Naive B cell (primary cell): ENCODE results near the gene SSUH2. TPM values are rescaled to one million over a fixed set of nuclear protein-coding genes. Genes with fewer than 3 reads are reported as not detected.

Source experiments
- ATAC-seq, 2 donors: fragments of 150-1000 bp; cut with Tn5 transposase; 2 replicates each; pipeline ENCODE4 v1.10.0; 2021; ENCODE audit warnings: low read depth in 2 of 2, mild to moderate bottlenecking in 2 of 2, moderate library complexity in 2 of 2
- DNase-seq: peaks from one replicate; pipeline ENCODE4 v3.0.0; 2022
- H3K27ac Mint-ChIP-seq, 6 donors: one replicate each; pipeline ENCODE4 v1.8.0; 2020 to 2022; ENCODE audit warnings: mild to moderate bottlenecking in 6 of 6, mixed read lengths in 6 of 6, moderate library complexity in 5 of 6, inconsistent platforms in 2 of 6
- H3K27me3 Mint-ChIP-seq, 3 donors: one replicate each; pipeline ENCODE4 v1.8.0; 2021 to 2022; ENCODE audit warnings: mixed read lengths in 3 of 3, mild to moderate bottlenecking in 1 of 3
- H3K36me3 Mint-ChIP-seq, 2 donors: one replicate each; pipeline ENCODE4 v1.8.0; 2020 to 2022; ENCODE audit warnings: mixed read lengths in 2 of 2, inconsistent platforms in 1 of 2, mild to moderate bottlenecking in 1 of 2
- H3K4me1 Mint-ChIP-seq, 3 donors: one replicate each; pipeline ENCODE4 v1.8.0; 2020 to 2022; ENCODE audit warnings: mixed read lengths in 3 of 3, inconsistent platforms in 1 of 3, mild to moderate bottlenecking in 1 of 3, moderate library complexity in 1 of 3
- H3K4me3 Mint-ChIP-seq, 8 donors: one replicate each; pipeline ENCODE4 v1.8.0; 2020 to 2022; ENCODE audit warnings: mild to moderate bottlenecking in 8 of 8, mixed read lengths in 8 of 8, moderate library complexity in 8 of 8, inconsistent platforms in 2 of 8
- H3K9me3 Mint-ChIP-seq, 7 donors: one replicate each; pipeline ENCODE4 v1.8.0; 2020 to 2022; ENCODE audit warnings: mixed read lengths in 7 of 7, mild to moderate bottlenecking in 5 of 7, inconsistent platforms in 2 of 7, moderate library complexity in 1 of 7
- polyA plus RNA-seq, 6 donors: library from polyadenylated mRNA; unstranded; fragments of 300-500 nt; fragmentation: Illumina TruSeq; gene quantifications; one replicate each; pipeline ENCODE4 v1.2.3, GENCODE V29; 2021; ENCODE audit warnings: low read depth in 6 of 6

The SSUH2 gene
- polyA plus RNA-seq, 6 donors from 2014 or later, result not detected

- Mint-ChIP-seq H3K4me3 (no peak overlapping the region), H3K4me1 (peaks cover 0 to 7% (median 6%) of the 10 kb centered on the region in 3 donors), H3K27me3 (peaks cover 0 to 21% (median 0%) of the 10 kb centered on the region in 3 donors), H3K36me3 (no peaks in the 10 kb centered on the region), H3K9me3 (no peaks in the 10 kb centered on the region), H3K27ac (peak overlapping the region in 2 of 6 donors; percentile 22 to 70)
- ATAC-seq, result no peak
- no peak for DNase-seq
These were observed 16.6 kb downstream of the SSUH2 start for GRCh38 chr3:8627949-8628348.

GRCh38 chr3:8627201-8627940, 17.2 kb downstream of the SSUH2 start:
- no peak for DNase-seq
- ATAC-seq, result no peak
- Mint-ChIP-seq H3K4me3 (no peak overlapping the region), H3K9me3 (no peaks in the 10 kb centered on the region), H3K4me1 (peaks cover 0 to 10% (median 9%) of the 10 kb centered on the region in 3 donors), H3K27ac (no peak overlapping the region), H3K27me3 (peaks cover 0 to 21% (median 0%) of the 10 kb centered on the region in 3 donors), H3K36me3 (no peaks in the 10 kb centered on the region)

GRCh38 chr3:8625991-8626390, 18.6 kb downstream of the SSUH2 start:
- no peaks in the 10 kb centered on the region for H3K9me3 Mint-ChIP-seq
- no peaks in the 10 kb centered on the region for H3K36me3 Mint-ChIP-seq
- DNase-seq (no peak), ATAC-seq (no peak)
- H3K4me3 Mint-ChIP-seq, result no peak overlapping the region
- peaks cover 0 to 14% (median 0%) of the 10 kb centered on the region in 3 donors for H3K27me3 Mint-ChIP-seq
- peaks cover 0 to 10% (median 9%) of the 10 kb centered on the region in 3 donors for H3K4me1 Mint-ChIP-seq
- H3K27ac Mint-ChIP-seq, result no peak overlapping the region

GRCh38 chr3:8624612-8625011, 20.0 kb downstream of the SSUH2 start:
- no peaks in the 10 kb centered on the region for H3K36me3 Mint-ChIP-seq

GRCh38 chr3:8623741-8624140, 20.9 kb downstream of the SSUH2 start:
- ATAC-seq (no peak), DNase-seq (no peak)
- peak overlapping the region in 1 of 8 donors; percentile 76 for H3K4me3 Mint-ChIP-seq
- peak overlapping the region in 1 of 6 donors; percentile 36 for H3K27ac Mint-ChIP-seq
- H3K36me3 Mint-ChIP-seq, result no peaks in the 10 kb centered on the region
- peaks cover 0 to 10% (median 9%) of the 10 kb centered on the region in 3 donors for H3K4me1 Mint-ChIP-seq
- H3K27me3 Mint-ChIP-seq, result peaks cover 0 to 11% (median 0%) of the 10 kb centered on the region in 3 donors
- H3K9me3 Mint-ChIP-seq, result peaks cover 0 to 10% (median 0%) of the 10 kb centered on the region in 7 donors

More at GRCh38 chr3:8624612-8625011, 20.0 kb downstream of the SSUH2 start:
- peaks cover 0 to 11% (median 0%) of the 10 kb centered on the region in 3 donors for H3K27me3 Mint-ChIP-seq
- peak overlapping the region in 1 of 8 donors; percentile 25 for H3K4me3 Mint-ChIP-seq
- peaks cover 0 to 4% (median 0%) of the 10 kb centered on the region in 7 donors for H3K9me3 Mint-ChIP-seq
- peak overlapping the region in 1 of 6 donors; percentile 64 for H3K27ac Mint-ChIP-seq
- ATAC-seq (no peak), DNase-seq (no peak)
- peaks cover 0 to 10% (median 9%) of the 10 kb centered on the region in 3 donors for H3K4me1 Mint-ChIP-seq

GRCh38 chr3:8622873-8623691, 21.5 kb downstream of the SSUH2 start:
- Mint-ChIP-seq H3K27ac (peak overlapping the region in 1 of 6 donors; percentile 36), H3K4me3 (peak overlapping the region in 5 of 8 donors; percentile 27 to 76 (median 33)), H3K27me3 (peaks cover 0 to 11% (median 0%) of the 10 kb centered on the region in 3 donors), H3K4me1 (peaks cover 0 to 10% (median 9%) of the 10 kb centered on the region in 3 donors), H3K9me3 (peaks cover 0 to 10% (median 2%) of the 10 kb centered on the region in 7 donors), H3K36me3 (no peaks in the 10 kb centered on the region)
- ATAC-seq (peak; percentile 49 to 60), DNase-seq (no peak)

- Mint-ChIP-seq H3K27me3 (peaks cover 0 to 11% (median 0%) of the 10 kb centered on the region in 3 donors), H3K27ac (peak overlapping the region in 1 of 6 donors; percentile 60), H3K36me3 (no peaks in the 10 kb centered on the region), H3K9me3 (peaks cover 0 to 10% (median 2%) of the 10 kb centered on the region in 7 donors), H3K4me3 (no peak overlapping the region), H3K4me1 (peaks cover 0 to 10% (median 9%) of the 10 kb centered on the region in 3 donors)
- DNase-seq (no peak), ATAC-seq (no peak)
These were observed 22.7 kb downstream of the SSUH2 start for GRCh38 chr3:8621872-8622271.

GRCh38 chr3:8621141-8621540, 23.5 kb downstream of the SSUH2 start:
- Mint-ChIP-seq H3K27ac (no peak overlapping the region), H3K9me3 (peaks cover 0 to 10% (median 2%) of the 10 kb centered on the region in 7 donors), H3K4me3 (peak overlapping the region in 1 of 8 donors; percentile 16), H3K4me1 (peaks cover 0 to 10% (median 9%) of the 10 kb centered on the region in 3 donors), H3K36me3 (no peaks in the 10 kb centered on the region), H3K27me3 (peaks cover 0 to 11% (median 0%) of the 10 kb centered on the region in 3 donors)
- no peak for ATAC-seq
- DNase-seq, result no peak

- Mint-ChIP-seq H3K36me3 (no peaks in the 10 kb centered on the region), H3K27ac (peak overlapping the region in 1 of 6 donors; percentile 4), H3K9me3 (peaks cover 0 to 10% (median 2%) of the 10 kb centered on the region in 7 donors), H3K27me3 (peaks cover 0 to 5% (median 0%) of the 10 kb centered on the region in 3 donors), H3K4me3 (no peak overlapping the region), H3K4me1 (peaks cover 0 to 10% (median 9%) of the 10 kb centered on the region in 3 donors)
- DNase-seq (no peak), ATAC-seq (no peak)
These were observed 25.1 kb downstream of the SSUH2 start for GRCh38 chr3:8619548-8619947.

GRCh38 chr3:8618950-8619349, 25.6 kb downstream of the SSUH2 start:
- Mint-ChIP-seq H3K9me3 (peaks cover 0 to 10% (median 2%) of the 10 kb centered on the region in 7 donors), H3K4me3 (no peak overlapping the region), H3K4me1 (peaks cover 0 to 10% (median 9%) of the 10 kb centered on the region in 3 donors), H3K27me3 (peaks cover 0 to 5% (median 0%) of the 10 kb centered on the region in 3 donors), H3K36me3 (no peaks in the 10 kb centered on the region), H3K27ac (no peak overlapping the region)
- ATAC-seq (no peak), DNase-seq (no peak)

- H3K9me3 Mint-ChIP-seq, result peaks cover 0 to 10% (median 2%) of the 10 kb centered on the region in 7 donors
- no peak overlapping the region for H3K27ac Mint-ChIP-seq
- ATAC-seq (no peak), DNase-seq (no peak)
- H3K4me1 Mint-ChIP-seq, result peaks cover 0 to 3% (median 3%) of the 10 kb centered on the region in 3 donors
- H3K27me3 Mint-ChIP-seq, result no peaks in the 10 kb centered on the region
- H3K36me3 Mint-ChIP-seq, result no peaks in the 10 kb centered on the region
- no peak overlapping the region for H3K4me3 Mint-ChIP-seq
These were observed 26.7 kb downstream of the SSUH2 start for GRCh38 chr3:8617921-8618320.

- H3K36me3 Mint-ChIP-seq, result no peaks in the 10 kb centered on the region
- H3K4me1 Mint-ChIP-seq, result peaks cover 0 to 2% (median 0%) of the 10 kb centered on the region in 3 donors
- no peak overlapping the region for H3K27ac Mint-ChIP-seq
- no peak for ATAC-seq
- no peak for DNase-seq
- no peak overlapping the region for H3K4me3 Mint-ChIP-seq
- H3K27me3 Mint-ChIP-seq, result peaks cover 0 to 21% (median 13%) of the 10 kb centered on the region in 3 donors
- H3K9me3 Mint-ChIP-seq, result peaks cover 0 to 5% (median 0%) of the 10 kb centered on the region in 7 donors
These were observed 33.6 kb downstream of the SSUH2 start for GRCh38 chr3:8610951-8611350.

- peaks cover 0 to 2% (median 0%) of the 10 kb centered on the region in 3 donors for H3K4me1 Mint-ChIP-seq
- H3K27me3 Mint-ChIP-seq, result peaks cover 0 to 21% (median 14%) of the 10 kb centered on the region in 3 donors
- ATAC-seq (no peak), DNase-seq (no peak)
- peaks cover 0 to 5% (median 0%) of the 10 kb centered on the region in 7 donors for H3K9me3 Mint-ChIP-seq
- H3K36me3 Mint-ChIP-seq, result no peaks in the 10 kb centered on the region
- H3K27ac Mint-ChIP-seq, result no peak overlapping the region
- H3K4me3 Mint-ChIP-seq, result no peak overlapping the region
These were observed 35.7 kb downstream of the SSUH2 start for GRCh38 chr3:8608791-8609467.
